ENCODE data around the gene HM13. TPM values are rescaled to one million over a fixed set of nuclear protein-coding genes. Genes with fewer than 3 reads are reported as not detected.
A peak's percentile ranks its signal among the peaks of the same experiment; 100 is the strongest.

HM13 gene
- total and polyA plus RNA-seq, 2 of the 13 experiments (the other 11 are each of a cell fraction or from before 2014, with no cell fraction given), result 118 to 243 TPM

- TF ChIP-seq HNRNPH1 (optimal IDR thresholded peaks at IDR 0.05; ENCODE audit: low read depth, low read length), result no peak
- TF ChIP-seq ZNF280D (CRISPR knock-in tag; IDR thresholded peaks at IDR 0.05), result no peak; the same call in 1 of the 2 replicates
- no peak for TF ChIP-seq ZNF572 (CRISPR knock-in tag; IDR thresholded peaks at IDR 0.05)
- TF ChIP-seq ZBTB46 (CRISPR knock-in tag; IDR thresholded peaks at IDR 0.05; ENCODE audit: borderline replicate concordance), result peak; percentile 80; the same call in 1 of the 2 replicates
- TF ChIP-seq THYN1 (CRISPR knock-in tag; IDR thresholded peaks at IDR 0.05; ENCODE audit: borderline replicate concordance, low read depth), result no peak
- TF ChIP-seq RNF2 (conservative IDR thresholded peaks at IDR 0.05; ENCODE audit: low read depth), result no peak
- TF ChIP-seq ZNF350 (CRISPR knock-in tag; IDR thresholded peaks at IDR 0.05; ENCODE audit: borderline replicate concordance, low read depth), result no peak
- no peak for TF ChIP-seq ZNF720 (CRISPR knock-in tag; IDR thresholded peaks at IDR 0.05)
- peak; percentile 78 for TF ChIP-seq KAT7 (CRISPR knock-in tag; IDR thresholded peaks at IDR 0.05; ENCODE audit: borderline replicate concordance)
- TF ChIP-seq ZZZ3 (CRISPR knock-in tag; IDR thresholded peaks at IDR 0.05; ENCODE audit: borderline replicate concordance), result no peak
- TF ChIP-seq U2AF1 (optimal IDR thresholded peaks at IDR 0.05; ENCODE audit: low read depth, low read length), result peak; percentile 57
- TF ChIP-seq, protein P1, sequence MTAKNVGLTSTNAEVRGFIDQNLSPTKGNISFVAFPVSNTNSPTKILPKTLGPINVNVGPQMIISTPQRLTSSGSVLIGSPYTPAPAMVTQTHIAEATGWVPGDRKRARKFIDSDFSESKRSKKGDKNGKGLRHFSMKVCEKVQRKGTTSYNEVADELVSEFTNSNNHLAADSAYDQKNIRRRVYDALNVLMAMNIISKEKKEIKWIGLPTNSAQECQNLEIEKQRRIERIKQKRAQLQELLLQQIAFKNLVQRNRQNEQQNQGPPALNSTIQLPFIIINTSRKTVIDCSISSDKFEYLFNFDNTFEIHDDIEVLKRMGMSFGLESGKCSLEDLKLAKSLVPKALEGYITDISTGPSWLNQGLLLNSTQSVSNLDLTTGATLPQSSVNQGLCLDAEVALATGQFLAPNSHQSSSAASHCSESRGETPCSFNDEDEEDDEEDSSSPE (CRISPR knock-in tag; IDR thresholded peaks at IDR 0.05), result no peak
- TF ChIP-seq SSRP1 (CRISPR knock-in tag; IDR thresholded peaks at IDR 0.05), result no peak
- TF ChIP-seq, protein P2, sequence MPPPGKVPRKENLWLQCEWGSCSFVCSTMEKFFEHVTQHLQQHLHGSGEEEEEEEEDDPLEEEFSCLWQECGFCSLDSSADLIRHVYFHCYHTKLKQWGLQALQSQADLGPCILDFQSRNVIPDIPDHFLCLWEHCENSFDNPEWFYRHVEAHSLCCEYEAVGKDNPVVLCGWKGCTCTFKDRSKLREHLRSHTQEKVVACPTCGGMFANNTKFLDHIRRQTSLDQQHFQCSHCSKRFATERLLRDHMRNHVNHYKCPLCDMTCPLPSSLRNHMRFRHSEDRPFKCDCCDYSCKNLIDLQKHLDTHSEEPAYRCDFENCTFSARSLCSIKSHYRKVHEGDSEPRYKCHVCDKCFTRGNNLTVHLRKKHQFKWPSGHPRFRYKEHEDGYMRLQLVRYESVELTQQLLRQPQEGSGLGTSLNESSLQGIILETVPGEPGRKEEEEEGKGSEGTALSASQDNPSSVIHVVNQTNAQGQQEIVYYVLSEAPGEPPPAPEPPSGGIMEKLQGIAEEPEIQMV (CRISPR knock-in tag; IDR thresholded peaks at IDR 0.05; ENCODE audit: low read depth), result peak; percentile 42; the same call in 1 of the 2 replicates
- peak; percentile 62; the same call in 1 of the 2 replicates for TF ChIP-seq GATA4 (IDR thresholded peaks at IDR 0.05; ENCODE audit: borderline replicate concordance, low read depth)
- no peak for TF ChIP-seq LRRFIP1 (CRISPR knock-in tag; conservative IDR thresholded peaks at IDR 0.05)
- no peak for TF ChIP-seq TIGD3 (CRISPR knock-in tag; IDR thresholded peaks at IDR 0.05; ENCODE audit: borderline replicate concordance)
Measured at GRCh38 chr20:31595654-31596411, 81.6 kb downstream of the HM13 start (continued).

Data from HepG2 (cell line).